ENCODE data around the gene ZNF484.
A peak's percentile ranks its signal among the peaks of the same experiment; 100 is the strongest.
"Not testable (repeated sequence)": the region's sequence is repeated elsewhere in the genome, so short reads cannot be mapped to it uniquely, and the experiment has no call there.

ZNF484 gene

DNA sequence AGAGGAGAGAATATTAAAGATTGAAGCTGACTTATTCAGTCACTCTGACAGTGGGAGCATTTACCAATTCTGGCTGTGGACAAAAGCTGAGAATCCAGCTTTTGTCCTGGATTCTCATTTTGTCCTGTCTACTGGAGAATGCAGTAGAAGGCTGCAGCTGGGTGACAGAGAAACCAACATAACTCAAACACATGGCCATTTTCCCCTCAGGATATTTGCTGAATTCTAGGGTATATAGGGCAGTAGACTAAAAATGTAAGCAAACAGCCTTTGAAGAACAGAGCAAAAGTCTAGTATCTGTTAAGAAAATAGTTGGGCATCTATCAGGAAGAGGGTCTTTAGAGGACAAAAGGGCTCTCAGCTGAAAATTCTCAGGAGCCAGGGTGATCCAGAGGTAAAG lies 20.6 kb downstream of the ZNF484 start:
- no peak for DNase-seq

DNA sequence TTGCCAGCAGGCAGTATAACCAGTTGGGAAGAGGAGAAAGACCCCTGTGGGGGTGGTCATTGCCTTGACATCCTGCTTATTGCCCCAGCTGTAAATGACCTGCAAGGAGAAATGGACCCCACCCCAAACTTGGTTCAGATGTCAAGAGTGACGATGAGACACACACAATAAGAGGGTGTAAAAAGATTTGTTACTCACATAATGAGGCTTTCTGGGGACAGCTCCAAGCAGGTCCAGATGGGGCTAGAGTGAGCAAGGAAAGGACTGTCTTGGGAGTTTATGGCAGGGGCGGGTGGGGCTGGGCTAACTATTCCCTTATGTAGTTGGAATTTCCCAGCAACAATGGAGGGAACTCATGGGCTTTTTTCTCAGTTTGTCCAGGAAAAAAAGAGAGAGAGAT lies 24.1 kb downstream of the ZNF484 start:
- no peak for DNase-seq

GRCh38 chr9:92850898-92851297 lies 26.9 kb downstream of the ZNF484 start:
- DNase-seq, result no peak

DNA sequence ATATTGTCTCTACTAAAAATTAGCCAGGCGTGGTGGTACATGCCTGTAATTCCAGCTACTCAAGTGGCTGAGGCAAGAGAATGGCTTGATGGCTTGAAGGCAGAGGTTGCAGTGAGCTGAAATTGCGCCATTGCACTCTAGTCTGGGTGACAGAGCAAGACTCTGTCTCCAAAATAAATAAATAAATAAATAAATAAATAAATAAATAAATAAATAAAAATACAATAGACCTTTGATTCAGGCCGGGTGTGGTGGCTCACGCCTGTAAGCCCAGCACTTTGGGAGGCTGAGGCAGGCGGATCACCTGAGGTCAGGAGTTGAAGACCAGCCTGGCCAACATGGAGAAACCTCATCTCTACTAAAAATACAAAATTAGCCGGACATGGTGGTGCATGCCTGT lies 29.1 kb downstream of the ZNF484 start:
- not testable (repeated sequence) for DNase-seq

- DNase-seq, result no peak
Observed at GRCh38 chr9:92846662-92847145, 31.1 kb downstream of the ZNF484 start.

DNA sequence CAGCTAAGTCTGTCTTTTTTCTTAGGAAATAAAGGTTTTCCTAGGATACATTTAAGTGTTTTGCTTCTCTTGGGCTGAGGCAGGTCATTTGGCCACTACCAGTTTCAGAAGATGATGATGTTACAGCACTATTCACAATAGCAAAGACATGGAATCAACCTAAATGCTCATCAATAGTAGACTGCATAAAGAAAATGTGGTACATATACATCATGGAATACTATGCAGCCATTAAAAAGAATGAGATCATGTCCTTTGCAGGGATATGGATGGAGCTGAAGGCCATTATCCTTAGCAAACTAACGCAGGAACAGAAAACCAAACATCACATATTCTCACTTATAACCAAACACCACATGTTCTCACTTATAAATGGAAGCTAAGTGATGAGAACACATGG lies 39.4 kb downstream of the ZNF484 start:
- DNase-seq, result not testable (repeated sequence)

DNA sequence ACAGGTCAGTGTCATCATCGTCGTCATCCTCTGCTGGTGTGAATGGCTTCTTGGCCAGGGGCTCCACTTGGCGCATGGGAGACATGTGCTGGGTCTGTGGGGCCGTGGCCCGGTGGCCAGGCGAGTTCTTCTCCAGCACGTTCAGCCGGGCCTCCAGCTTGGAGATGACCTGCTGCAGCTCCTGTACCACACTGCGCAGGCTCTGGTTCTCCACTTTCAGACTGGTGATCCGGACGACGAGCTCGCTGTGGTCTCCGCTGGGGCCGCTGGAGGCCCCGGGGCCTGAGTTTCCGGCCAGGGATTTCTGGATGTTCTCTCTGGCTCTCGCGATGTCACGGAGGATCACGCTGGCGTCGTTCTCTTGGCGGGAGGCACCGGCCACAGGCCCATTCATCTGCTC lies 40.6 kb downstream of the ZNF484 start:
- no peak for DNase-seq

- no peak for DNase-seq
Observed at GRCh38 chr9:92829420-92829819, 48.4 kb downstream of the ZNF484 start.

GRCh38 chr9:92825065-92825464 lies 52.8 kb downstream of the ZNF484 start:
- not testable (repeated sequence) for DNase-seq

DNA sequence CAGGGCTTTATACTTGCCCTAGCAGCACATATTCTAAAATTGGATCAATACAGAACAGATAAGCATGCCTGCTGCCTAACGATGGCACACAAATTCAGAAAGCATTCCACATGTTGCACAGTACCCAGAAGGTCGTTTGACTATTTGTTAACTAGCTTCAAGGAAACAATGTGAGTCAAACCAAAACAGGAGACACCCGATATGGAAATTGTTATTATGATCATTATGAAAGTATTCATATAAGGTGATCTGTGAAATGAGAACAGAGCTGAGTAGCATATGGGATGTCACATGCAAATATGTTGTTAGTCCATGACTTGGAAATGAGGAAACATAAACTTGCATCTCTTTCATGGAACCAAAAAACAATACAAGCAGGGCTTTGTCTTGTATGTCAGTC lies 56.9 kb downstream of the ZNF484 start:
- no peak for DNase-seq

DNA sequence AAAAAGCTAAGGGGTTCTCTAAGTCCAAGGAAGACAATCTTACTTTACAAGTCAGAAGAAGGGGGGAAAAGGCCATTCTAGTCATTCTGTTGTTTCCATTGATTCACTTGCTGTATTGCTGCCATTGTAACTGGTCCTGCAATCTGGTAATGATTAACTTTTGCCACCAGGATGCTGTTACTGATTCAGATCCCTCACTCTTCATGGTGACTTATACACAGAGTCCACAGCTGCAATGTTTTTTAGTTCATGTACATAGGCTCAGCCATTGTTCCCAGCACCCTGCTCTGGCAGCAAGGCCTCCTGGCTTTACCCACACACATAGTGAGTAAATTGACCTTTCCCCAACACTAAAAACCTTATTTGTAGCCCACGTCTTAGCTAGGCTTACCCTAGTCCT lies 57.9 kb downstream of the ZNF484 start:
- DNase-seq, result not testable (repeated sequence)

DNA sequence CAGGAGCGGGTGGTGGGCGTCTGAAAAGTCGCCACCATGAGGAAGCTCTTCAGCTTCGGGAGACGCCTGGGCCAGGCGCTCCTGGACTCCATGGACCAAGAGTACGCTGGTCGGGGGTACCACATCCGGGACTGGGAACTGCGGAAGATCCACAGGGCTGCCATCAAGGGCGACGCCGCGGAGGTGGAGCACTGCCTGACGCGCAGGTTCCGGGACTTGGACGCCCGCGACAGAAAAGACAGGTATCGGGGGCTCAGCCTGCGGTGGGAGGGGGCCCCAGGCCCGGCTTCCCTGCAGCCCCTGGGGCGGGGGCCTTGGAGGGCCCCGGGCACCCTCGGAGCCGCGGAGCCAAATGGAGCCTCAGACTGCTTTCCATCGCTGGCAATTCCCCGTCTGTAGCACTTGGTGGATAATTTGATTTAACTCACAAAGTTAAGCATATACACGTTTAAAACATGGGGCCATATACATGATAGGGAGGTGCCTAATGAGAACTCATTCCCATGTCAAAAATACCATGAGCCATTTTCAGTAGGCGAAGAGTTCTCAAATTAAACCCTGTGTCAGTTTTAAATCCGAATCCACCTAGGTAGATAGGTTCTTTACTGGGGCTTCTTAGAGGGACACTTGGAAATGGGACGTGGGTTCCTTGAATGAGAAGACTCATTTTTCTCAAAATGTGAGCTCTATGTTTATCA lies 68.1 kb downstream of the ZNF484 start:
- not testable (repeated sequence) for DNase-seq

DNA sequence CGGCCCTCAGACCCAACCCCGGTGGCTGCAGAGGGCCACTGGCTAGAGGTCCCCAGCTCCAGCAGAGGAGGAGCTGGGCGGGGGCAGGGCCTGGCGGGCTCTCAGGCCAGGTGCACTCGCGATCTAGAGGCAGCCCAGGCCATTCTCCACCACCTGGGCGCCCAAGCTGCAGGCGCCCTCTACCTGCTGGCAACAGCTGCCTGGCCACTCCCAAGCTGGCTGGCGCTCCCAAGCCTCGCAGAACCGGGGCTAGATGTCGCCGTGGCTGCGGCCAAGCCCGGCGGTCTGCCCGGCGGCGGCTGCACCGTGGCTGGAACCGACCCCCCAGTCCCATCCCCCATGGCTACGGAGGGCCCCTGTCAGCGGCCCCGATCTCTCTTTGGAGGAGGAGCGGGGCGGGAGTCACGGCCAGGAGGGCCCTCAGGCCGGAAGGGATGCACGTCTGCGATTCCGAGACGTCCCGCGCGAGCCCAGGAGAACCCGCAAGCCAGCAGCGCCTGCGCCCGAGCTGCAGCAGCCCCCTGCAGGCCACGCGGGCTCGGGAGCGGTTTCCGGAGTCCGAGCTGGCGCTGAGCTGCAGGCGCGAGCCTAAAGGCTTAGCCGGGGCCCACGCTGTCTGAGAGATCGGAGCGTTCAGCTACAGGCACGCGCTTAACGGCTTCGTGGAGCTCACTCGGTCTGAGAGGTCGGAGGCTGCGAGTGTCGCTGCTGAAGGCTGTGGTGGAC lies 68.9 kb downstream of the ZNF484 start:
- peak; percentile 63 for DNase-seq

- DNase-seq, result no peak
Observed at GRCh38 chr9:92807757-92808725, 69.8 kb downstream of the ZNF484 start.

GRCh38 chr9:92807031-92807756 lies 70.6 kb downstream of the ZNF484 start:
- no peak for DNase-seq

DNA sequence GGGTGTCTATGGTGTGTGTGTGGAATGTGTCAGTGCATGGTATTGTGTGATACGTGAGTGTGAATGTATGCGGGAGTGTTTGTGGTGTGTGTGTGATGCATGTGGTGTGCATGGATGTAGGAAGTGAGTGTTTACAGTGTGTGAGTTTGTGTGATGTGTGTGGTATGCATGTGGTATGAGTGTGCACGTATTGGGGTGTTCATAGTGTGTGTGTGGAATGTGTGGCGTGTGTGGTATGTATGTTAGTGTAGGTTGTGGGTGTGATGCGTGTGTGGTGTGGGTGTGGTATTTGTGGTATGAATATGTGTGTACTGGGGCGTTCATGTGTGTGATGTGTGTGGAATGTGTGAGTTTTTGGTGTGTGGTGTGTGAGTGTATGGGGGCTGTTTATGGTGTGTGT lies 73.1 kb downstream of the ZNF484 start:
- peak; percentile 24 for DNase-seq

DNA sequence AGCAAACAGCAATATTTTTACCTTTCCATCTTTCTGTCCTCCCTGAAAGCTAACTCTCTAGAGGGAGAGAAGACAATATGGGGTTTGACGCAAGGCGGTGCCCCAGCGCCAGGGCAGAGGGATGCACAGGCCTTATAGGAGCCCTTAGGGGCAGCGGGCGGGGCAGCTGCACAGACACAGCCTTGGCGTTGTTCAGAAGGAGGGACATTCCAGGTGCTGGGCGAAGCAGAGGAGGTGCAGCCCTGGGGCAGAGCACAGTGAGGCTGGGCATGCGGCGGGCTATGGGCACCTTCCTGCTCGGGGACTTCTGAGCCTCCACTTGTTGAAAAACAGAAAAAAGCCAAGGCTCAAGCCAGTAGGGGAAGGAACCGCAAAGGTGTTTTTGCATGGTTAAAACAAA lies 79.5 kb downstream of the ZNF484 start:
- DNase-seq, result no peak

DNA sequence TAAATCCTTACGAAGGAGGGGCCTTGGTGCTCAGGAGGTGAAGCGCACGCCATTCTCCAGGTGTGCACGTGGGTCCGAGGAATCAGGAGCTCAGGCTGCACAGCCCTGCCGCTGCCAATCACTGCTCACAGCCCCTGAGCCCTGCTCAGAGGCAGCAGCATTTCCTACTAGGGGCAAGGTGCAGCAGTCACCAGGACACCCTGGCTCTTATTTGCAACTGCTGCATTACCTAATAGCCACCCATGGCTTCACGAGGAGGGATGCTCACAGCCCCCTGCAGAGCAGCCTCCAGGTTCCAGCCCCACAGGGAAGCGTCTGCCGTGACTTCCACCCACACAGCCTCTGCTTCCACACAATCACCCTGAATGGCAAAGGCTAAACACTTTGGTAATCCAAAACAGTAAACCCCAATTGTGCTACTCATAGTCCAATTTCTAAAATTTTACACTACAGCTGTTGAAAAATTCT lies 81.5 kb downstream of the ZNF484 start:
- not testable (repeated sequence) for DNase-seq

- no peak for DNase-seq
Observed at GRCh38 chr9:92795598-92796336, 82.1 kb downstream of the ZNF484 start.
